HG03159 (cell line): ENCODE measurements around the gene SKI.

Source experiments
- ATAC-seq: cut with Tn5 transposase; IDR thresholded peaks from one replicate; pipeline ENCODE4 v1.9.1; 2021; ENCODE audit warnings: mild to moderate bottlenecking, moderate library complexity; ENCODE audit not compliant: unreplicated experiment

Gene SKI

GRCh38 chr1:2209400-2210083 lies 18.6 kb upstream of the SKI start:
- no peak for ATAC-seq

GRCh38 chr1:2210084-2210653 lies 17.9 kb upstream of the SKI start:
- no peak for ATAC-seq

- ATAC-seq, result no peak
Measured at GRCh38 chr1:2210786-2211185, 17.3 kb upstream of the SKI start.

GRCh38 chr1:2212274-2212531 lies 15.9 kb upstream of the SKI start:
- ATAC-seq, result no peak

- ATAC-seq, result no peak
Measured at GRCh38 chr1:2212532-2213491, 15.3 kb upstream of the SKI start.

GRCh38 chr1:2213576-2214505 lies 14.3 kb upstream of the SKI start:
- no peak for ATAC-seq

- ATAC-seq, result no peak
Measured at GRCh38 chr1:2214541-2215241, 13.4 kb upstream of the SKI start.

- no peak for ATAC-seq
Measured at GRCh38 chr1:2215329-2215728, 12.8 kb upstream of the SKI start.

- ATAC-seq, result no peak
Measured at GRCh38 chr1:2215909-2216766, 12.0 kb upstream of the SKI start.

- no peak for ATAC-seq
Measured at GRCh38 chr1:2216767-2217058, 11.4 kb upstream of the SKI start.

- no peak for ATAC-seq
Measured at GRCh38 chr1:2221271-2221670, 6.8 kb upstream of the SKI start.

- no peak for ATAC-seq
Measured at GRCh38 chr1:2224170-2224584, 3.9 kb upstream of the SKI start.

- no peak for ATAC-seq
Measured at GRCh38 chr1:2224631-2225428, 3.3 kb upstream of the SKI start.

- ATAC-seq, result peak; percentile 4
Measured at GRCh38 chr1:2226525-2227345, 1.4 kb upstream of the SKI start.

GRCh38 chr1:2227346-2228156 lies 568 bp upstream of the SKI start:
- peak; percentile 87 for ATAC-seq

- no peak for ATAC-seq
Measured at GRCh38 chr1:2228694-2229036, 546 bp downstream of the SKI start.
